ENCODE results near the gene MAPK14.

GRCh38 chr6:36066817-36067216 lies 39.2 kb downstream of the MAPK14 start:
- TF ChIP-seq CTCF (IDR thresholded peaks at IDR 0.05; ENCODE audit: insufficient read depth, low read length) (no peak), GABPA (IDR thresholded peaks at IDR 0.05; ENCODE audit: low read depth) (no peak), POLR2AphosphoS5 (IDR thresholded peaks at IDR 0.05; ENCODE audit: low read depth) (no peak), REST (IDR thresholded peaks at IDR 0.05; ENCODE audit: insufficient replicate concordance, low read depth) (no peak), SPI1 (IDR thresholded peaks at IDR 0.05; ENCODE audit: borderline replicate concordance, low read depth) (no peak)
